ENCODE measurements around the gene HNRNPUL1. TPM values are rescaled to one million over a fixed set of nuclear protein-coding genes. Genes with fewer than 3 reads are reported as not detected.
"Not testable (repeated sequence)": the region's sequence is repeated elsewhere in the genome, so short reads cannot be mapped to it uniquely, and the experiment has no call there.

HNRNPUL1 gene
- total RNA-seq, 1 experiment from 2014 or later, result 266 TPM

DNA sequence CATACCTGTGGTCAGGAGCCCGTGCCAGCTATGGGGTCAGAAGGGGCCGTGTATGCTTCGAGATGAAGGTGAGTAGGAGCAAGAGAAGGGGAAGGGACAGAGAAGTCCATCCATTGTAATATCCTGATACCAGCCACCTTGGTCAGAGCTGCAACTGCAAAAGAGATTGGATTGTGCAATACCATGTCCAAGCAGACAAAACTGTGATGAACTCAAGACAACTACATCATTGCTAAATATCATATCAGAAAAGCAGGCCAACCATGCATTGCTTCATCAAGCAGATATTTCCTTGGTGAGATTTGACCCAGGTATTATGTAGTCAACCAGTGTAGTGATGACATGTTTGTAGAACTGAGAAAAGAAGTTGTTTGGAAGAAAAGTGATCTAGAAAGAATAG, 12.1 kb downstream of the HNRNPUL1 start:
- H4K20me1 ChIP-seq (ENCODE audit: insufficient read depth), result peaks cover 14% of the 10 kb centered on the region; the same call in 1 of the 2 replicates
- H3K36me3 ChIP-seq (ENCODE audit: low read depth), result peaks cover 78% of the 10 kb centered on the region
- no peaks in the 10 kb centered on the region for H3K4me1 ChIP-seq (replicated peaks; ENCODE audit: insufficient read depth)
- no peak overlapping the region for H2AFZ ChIP-seq
- H3K4me2 ChIP-seq, result no peak overlapping the region
- peaks cover 21% of the 10 kb centered on the region for H3F3A ChIP-seq (ENCODE audit: insufficient read depth, low read depth)
- TF ChIP-seq, protein P1, sequence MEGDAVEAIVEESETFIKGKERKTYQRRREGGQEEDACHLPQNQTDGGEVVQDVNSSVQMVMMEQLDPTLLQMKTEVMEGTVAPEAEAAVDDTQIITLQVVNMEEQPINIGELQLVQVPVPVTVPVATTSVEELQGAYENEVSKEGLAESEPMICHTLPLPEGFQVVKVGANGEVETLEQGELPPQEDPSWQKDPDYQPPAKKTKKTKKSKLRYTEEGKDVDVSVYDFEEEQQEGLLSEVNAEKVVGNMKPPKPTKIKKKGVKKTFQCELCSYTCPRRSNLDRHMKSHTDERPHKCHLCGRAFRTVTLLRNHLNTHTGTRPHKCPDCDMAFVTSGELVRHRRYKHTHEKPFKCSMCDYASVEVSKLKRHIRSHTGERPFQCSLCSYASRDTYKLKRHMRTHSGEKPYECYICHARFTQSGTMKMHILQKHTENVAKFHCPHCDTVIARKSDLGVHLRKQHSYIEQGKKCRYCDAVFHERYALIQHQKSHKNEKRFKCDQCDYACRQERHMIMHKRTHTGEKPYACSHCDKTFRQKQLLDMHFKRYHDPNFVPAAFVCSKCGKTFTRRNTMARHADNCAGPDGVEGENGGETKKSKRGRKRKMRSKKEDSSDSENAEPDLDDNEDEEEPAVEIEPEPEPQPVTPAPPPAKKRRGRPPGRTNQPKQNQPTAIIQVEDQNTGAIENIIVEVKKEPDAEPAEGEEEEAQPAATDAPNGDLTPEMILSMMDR (conservative IDR thresholded peaks at IDR 0.05), result no peak
- no peak for TF ChIP-seq EZH2 (IDR thresholded peaks at IDR 0.05; ENCODE audit: low read depth)
- intact Hi-C loops (cut with micrococcal nuclease; ENCODE audit: unreplicated experiment), result no loop called here
- H3K9me2 ChIP-seq (ENCODE audit: insufficient read depth), result no peaks in the 10 kb centered on the region
- no peaks in the 10 kb centered on the region for H3K9me3 ChIP-seq (ENCODE audit: insufficient read depth, low read depth)
- H3K27me3 ChIP-seq (ENCODE audit: insufficient read depth, low read depth), result no peaks in the 10 kb centered on the region
- H3K4me3 ChIP-seq, result no peak overlapping the region
- ChIA-PET CTCF (no interaction called here), POLR2A (ENCODE audit: unreplicated experiment) (interaction anchor here (0.6 kb wide), 1 partner anchor 12 kb away, joined by 4 read pairs; no protein-coding TSS in a partner anchor)
- DNase-seq, result no peak
- no TSS peak for BruUV-seq (replicated peaks)
- H3K27ac ChIP-seq, result no peak overlapping the region
- no peaks in the 10 kb centered on the region for H3K79me2 ChIP-seq (ENCODE audit: low read depth)

DNA sequence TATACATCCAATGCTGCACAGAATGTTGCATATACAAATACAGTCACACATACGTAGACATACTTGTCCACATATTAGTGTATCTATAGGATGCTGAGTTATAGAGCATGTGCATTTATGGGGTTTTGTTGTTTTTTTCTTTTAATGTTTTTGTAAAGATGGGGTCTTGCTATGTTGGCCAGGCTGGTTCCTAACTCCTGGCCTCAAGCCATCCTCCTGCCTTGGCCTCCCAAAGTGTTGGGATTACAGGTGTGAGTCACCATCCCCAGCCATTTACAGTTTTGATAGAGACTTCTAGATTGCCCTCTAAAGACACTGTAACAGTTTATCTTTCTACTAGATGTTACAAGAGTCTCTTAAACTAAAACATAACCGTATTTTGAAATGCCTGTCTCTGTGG, 14.3 kb downstream of the HNRNPUL1 start:
- intact Hi-C loops (cut with micrococcal nuclease; ENCODE audit: unreplicated experiment), result no loop called here
- no peak overlapping the region for H3K27ac ChIP-seq
- H3K79me2 ChIP-seq (ENCODE audit: low read depth), result no peaks in the 10 kb centered on the region
- H3K27me3 ChIP-seq (ENCODE audit: insufficient read depth, low read depth), result no peaks in the 10 kb centered on the region
- CTCF ChIA-PET, result no interaction called here
- POLR2A ChIA-PET (ENCODE audit: unreplicated experiment), result no interaction called here
- H3K36me3 ChIP-seq (ENCODE audit: low read depth), result peaks cover 68% of the 10 kb centered on the region
- no peak overlapping the region for H3K4me3 ChIP-seq
- H3K9me2 ChIP-seq (ENCODE audit: insufficient read depth), result no peaks in the 10 kb centered on the region
- no peaks in the 10 kb centered on the region for H3K9me3 ChIP-seq (ENCODE audit: insufficient read depth, low read depth)
- H3K4me2 ChIP-seq, result no peak overlapping the region
- H2AFZ ChIP-seq, result no peak overlapping the region
- peaks cover 14% of the 10 kb centered on the region for H4K20me1 ChIP-seq (ENCODE audit: insufficient read depth)
- H3F3A ChIP-seq (ENCODE audit: insufficient read depth, low read depth), result peaks cover 21% of the 10 kb centered on the region
- TF ChIP-seq, protein P1 (conservative IDR thresholded peaks at IDR 0.05), result no peak
- TF ChIP-seq EZH2 (IDR thresholded peaks at IDR 0.05; ENCODE audit: low read depth), result no peak
- H3K4me1 ChIP-seq (replicated peaks; ENCODE audit: insufficient read depth), result no peaks in the 10 kb centered on the region
- DNase-seq, result no peak
- BruUV-seq (replicated peaks), result no TSS peak

DNA sequence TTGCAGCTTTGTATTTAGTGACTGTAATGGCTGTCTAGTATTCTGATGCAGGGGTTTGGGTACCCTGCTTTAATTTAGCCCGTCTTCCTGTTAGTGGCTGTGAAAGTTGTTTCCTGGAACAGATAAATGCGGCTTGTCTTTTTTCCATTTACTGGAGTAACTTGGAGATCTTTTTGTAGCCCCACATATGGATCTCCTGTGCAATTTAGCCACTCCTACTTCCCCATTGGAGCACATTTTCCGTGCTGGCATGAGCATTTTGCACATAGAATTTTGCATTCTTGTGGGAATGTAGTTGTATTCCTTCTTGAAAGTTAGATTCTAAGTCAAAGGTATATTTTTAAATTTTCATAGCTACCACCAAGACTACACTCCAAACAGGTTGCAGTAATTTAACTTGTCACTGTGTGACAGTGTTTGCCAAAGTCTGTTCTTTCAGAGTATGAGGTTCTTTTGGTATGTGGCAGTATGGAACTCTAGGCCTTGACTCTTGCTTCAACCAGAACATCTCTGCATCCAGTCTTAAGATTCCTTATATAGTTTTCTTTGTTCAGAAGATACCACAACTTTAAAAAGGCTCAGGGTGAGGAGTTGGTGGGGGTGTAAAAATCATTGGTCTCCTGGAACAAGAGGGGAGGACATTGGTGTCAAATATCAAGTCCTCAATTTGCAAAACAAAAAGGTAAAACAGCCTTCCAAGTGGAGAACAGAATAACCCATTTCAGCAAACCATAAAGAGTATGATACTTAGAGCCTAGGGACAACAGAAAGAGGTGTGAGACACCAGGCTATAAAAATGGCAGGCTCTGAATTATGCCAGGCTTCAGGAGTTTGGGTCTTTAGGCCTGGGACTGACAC, 24.7 kb downstream of the HNRNPUL1 start:
- intact Hi-C loops (cut with micrococcal nuclease; ENCODE audit: unreplicated experiment), result no loop called here

GRCh38 chr19:41289814-41290213, 25.6 kb downstream of the HNRNPUL1 start:
- H2AFZ ChIP-seq; DNase-seq; H3K27me3 ChIP-seq (ENCODE audit: insufficient read depth, low read depth); CTCF ChIA-PET; H3K4me1 ChIP-seq (replicated peaks; ENCODE audit: insufficient read depth); H3K79me2 ChIP-seq (ENCODE audit: low read depth); H3K27ac ChIP-seq; H3K4me2 ChIP-seq; H3F3A ChIP-seq (ENCODE audit: insufficient read depth, low read depth); intact Hi-C loops (cut with micrococcal nuclease; ENCODE audit: unreplicated experiment); H4K20me1 ChIP-seq (ENCODE audit: insufficient read depth); BruUV-seq (replicated peaks); H3K9me3 ChIP-seq (ENCODE audit: insufficient read depth, low read depth); H3K9me2 ChIP-seq (ENCODE audit: insufficient read depth); POLR2A ChIA-PET (ENCODE audit: unreplicated experiment); H3K4me3 ChIP-seq: not testable (repeated sequence)
- peaks cover 55% of the 10 kb centered on the region for H3K36me3 ChIP-seq (ENCODE audit: low read depth)

More for the DNA sequence above, 24.7 kb downstream of the HNRNPUL1 start:
- TF ChIP-seq, protein P1 (conservative IDR thresholded peaks at IDR 0.05), result no peak
- no peak for TF ChIP-seq EZH2 (IDR thresholded peaks at IDR 0.05; ENCODE audit: low read depth)
- Histone ChIP-seq H3K4me3 (no peak overlapping the region), H2AFZ (no peak overlapping the region), H3K9me2 (ENCODE audit: insufficient read depth) (no peaks in the 10 kb centered on the region), H3K4me1 (replicated peaks; ENCODE audit: insufficient read depth) (no peaks in the 10 kb centered on the region), H3K27me3 (ENCODE audit: insufficient read depth, low read depth) (no peaks in the 10 kb centered on the region), H3K27ac (no peak overlapping the region), H3K4me2 (no peak overlapping the region), H3F3A (ENCODE audit: insufficient read depth, low read depth) (no peaks in the 10 kb centered on the region; the same call in 1 of the 2 replicates), H3K79me2 (ENCODE audit: low read depth) (no peaks in the 10 kb centered on the region), H3K36me3 (ENCODE audit: low read depth) (peaks cover 53% of the 10 kb centered on the region), H3K9me3 (ENCODE audit: insufficient read depth, low read depth) (no peaks in the 10 kb centered on the region), H4K20me1 (ENCODE audit: insufficient read depth) (peaks cover 6% of the 10 kb centered on the region; the same call in 1 of the 2 replicates)
- BruUV-seq (replicated peaks), result no TSS peak
- DNase-seq, result no peak
- ChIA-PET POLR2A (ENCODE audit: unreplicated experiment) (no interaction called here), CTCF (no interaction called here)
